GM23338 (cell line): Measurements from ENCODE around the gene PHF13. TPM values are rescaled to one million over a fixed set of nuclear protein-coding genes. Genes with fewer than 3 reads are reported as not detected.

Experiments used
- ATAC-seq: fragments of 200-7000 bp; cut with Tn5 transposase; 3 replicates; pipeline ENCODE4 v1.9.1; 2020
- DNase-seq: peaks from one replicate; pipeline ENCODE4 v3.0.0-alpha.2; 2015; ENCODE audit warnings: low spot score
- H2AFZ ChIP-seq: fragments of 200-600 bp; sonication (generic); 2 replicates; pipeline ENCODE4 v1.8.0; 2016; ENCODE audit warnings: antibody characterized with exemption, mild to moderate bottlenecking, moderate library complexity
- H3F3A ChIP-seq: fragments of 200-600 bp; sonication (generic); replicated peaks from 2 replicates; pipeline ENCODE4 v1.8.0; 2017; ENCODE audit warnings: antibody characterized with exemption, mixed run types, low read depth
- H3K27ac ChIP-seq: fragments of 200-600 bp; sonication (generic); 2 replicates; pipeline ENCODE4 v1.6.1; 2016; ENCODE audit warnings: low read depth
- H3K27me3 ChIP-seq: fragments of 200-600 bp; sonication (generic); 2 replicates; pipeline ENCODE4 v1.8.0; 2016; ENCODE audit warnings: mild to moderate bottlenecking, mixed run types, moderate library complexity; ENCODE audit not compliant: insufficient read depth
- H3K36me3 ChIP-seq: fragments of 200-600 bp; sonication (generic); 2 replicates; pipeline ENCODE4 v1.8.0; 2016; ENCODE audit warnings: mild to moderate bottlenecking; ENCODE audit not compliant: insufficient read depth
- H3K4me1 ChIP-seq: fragments of 200-600 bp; sonication (generic); 2 replicates; pipeline ENCODE4 v1.8.0; 2016; ENCODE audit warnings: mild to moderate bottlenecking, moderate library complexity; ENCODE audit not compliant: insufficient read depth
- H3K4me2 ChIP-seq: fragments of 200-600 bp; sonication (generic); 2 replicates; pipeline ENCODE4 v1.7.1; 2017; ENCODE audit warnings: mixed run types
- H3K4me3 ChIP-seq: fragments of 200-600 bp; sonication (generic); 2 replicates; pipeline ENCODE4 v1.6.1; 2016; ENCODE audit warnings: mixed run types
- H3K79me2 ChIP-seq: fragments of 200-600 bp; sonication (generic); replicated peaks from 2 replicates; pipeline ENCODE4 v1.8.0; 2017; ENCODE audit warnings: mild to moderate bottlenecking; ENCODE audit not compliant: insufficient read depth
- H3K9me2 ChIP-seq: fragments of 200-600 bp; sonication (generic); 2 replicates; pipeline ENCODE4 v1.8.0; 2017; ENCODE audit not compliant: insufficient read depth
- H4K20me1 ChIP-seq: fragments of 200-600 bp; sonication (generic); replicated peaks from 2 replicates; pipeline ENCODE4 v1.8.0; 2017; ENCODE audit warnings: mild to moderate bottlenecking; ENCODE audit not compliant: insufficient read depth
- H3K27ac Mint-ChIP-seq: 2 replicates; pipeline ENCODE4 v1.8.0; 2020; ENCODE audit warnings: inconsistent platforms, mild to moderate bottlenecking, moderate library complexity, mixed read lengths
- H3K27me3 Mint-ChIP-seq: 3 replicates; pipeline ENCODE4 v1.8.0; 2022; ENCODE audit warnings: low read depth, mild to moderate bottlenecking, moderate library complexity, mixed read lengths, inconsistent platforms; ENCODE audit not compliant: insufficient read depth, poor library complexity
- H3K36me3 Mint-ChIP-seq: 3 replicates; pipeline ENCODE4 v1.8.0; 2021; ENCODE audit warnings: low read depth, mild to moderate bottlenecking, inconsistent platforms, moderate library complexity, mixed read lengths
- H3K4me1 Mint-ChIP-seq: 3 replicates; pipeline ENCODE4 v1.8.0; 2020; ENCODE audit warnings: mild to moderate bottlenecking, inconsistent platforms, mixed read lengths
- H3K4me3 Mint-ChIP-seq: 3 replicates; pipeline ENCODE4 v1.8.0; 2021; ENCODE audit warnings: moderate library complexity, mild to moderate bottlenecking, inconsistent platforms, mixed read lengths
- H3K9me3 Mint-ChIP-seq: 3 replicates; pipeline ENCODE4 v1.8.0; 2020; ENCODE audit warnings: moderate library complexity, mild to moderate bottlenecking, inconsistent platforms, mixed read lengths
- CREB1 ChIP-seq: fragments of 250-450 bp; sonication (Bioruptor Pico); IDR thresholded peaks from 2 replicates; pipeline ENCODE4 v1.5.0; 2020; ENCODE audit warnings: low read depth, mild to moderate bottlenecking, moderate library complexity
- EZH2 ChIP-seq: fragments of 200-600 bp; sonication (generic); IDR thresholded peaks from one replicate; pipeline ENCODE4 v1.8.0; 2017; ENCODE audit warnings: antibody characterized with exemption, mild to moderate bottlenecking, low read depth; ENCODE audit not compliant: unreplicated experiment
- EZH2phosphoT487 ChIP-seq: fragments of 200-600 bp; sonication (generic); IDR thresholded peaks from one replicate; pipeline ENCODE4 v1.8.1; 2018; ENCODE audit warnings: antibody characterized with exemption; ENCODE audit not compliant: unreplicated experiment
- NANOG ChIP-seq: IDR thresholded peaks from 2 replicates; pipeline ENCODE4 v1.6.1; 2016; ENCODE audit warnings: antibody characterized with exemption, borderline replicate concordance
- POLR2AphosphoS5 ChIP-seq: IDR thresholded peaks from 2 replicates; pipeline ENCODE4 v1.6.1; 2016; ENCODE audit warnings: antibody characterized with exemption, low read depth
- ZNF114 ChIP-seq: fragments of 250-450 bp; sonication (Bioruptor Pico); IDR thresholded peaks from 2 replicates; pipeline ENCODE4 v1.5.0; 2020; ENCODE audit warnings: mild to moderate bottlenecking, moderate library complexity
- polyA plus RNA-seq: library from polyadenylated mRNA; unstranded; fragments of >200 nt; fragmentation: Nextera tagmentation; extraction: Ambion mirVana; gene quantifications from 2 replicates; pipeline ENCODE4 v1.2.1, GENCODE V29; 2016
- total RNA-seq: library from RNA; depleted of rRNA; stranded (reverse); fragments of >200 nt; shearing (Covaris generic); gene quantifications from 2 replicates; pipeline ENCODE4 v1.2.3, GENCODE V29; 2014
- TF ChIP-seq, protein P1 (sequence below): IDR thresholded peaks from one replicate; pipeline ENCODE4 v1.6.1; 2018; ENCODE audit warnings: antibody characterized with exemption; ENCODE audit not compliant: unreplicated experiment
- TF ChIP-seq, protein P2 (sequence below): IDR thresholded peaks from 2 replicates; pipeline ENCODE4 v1.6.1; 2016; ENCODE audit warnings: antibody characterized with exemption
- TF ChIP-seq, protein P3 (sequence below): fragments of 250-450 bp; sonication (Bioruptor Pico); IDR thresholded peaks from 2 replicates; pipeline ENCODE4 v1.5.0; 2020; ENCODE audit warnings: mild to moderate bottlenecking, moderate library complexity

Gene PHF13
- total and polyA plus RNA-seq, 2 experiments from 2014 or later: 12.1 to 33.2 TPM

DNA sequence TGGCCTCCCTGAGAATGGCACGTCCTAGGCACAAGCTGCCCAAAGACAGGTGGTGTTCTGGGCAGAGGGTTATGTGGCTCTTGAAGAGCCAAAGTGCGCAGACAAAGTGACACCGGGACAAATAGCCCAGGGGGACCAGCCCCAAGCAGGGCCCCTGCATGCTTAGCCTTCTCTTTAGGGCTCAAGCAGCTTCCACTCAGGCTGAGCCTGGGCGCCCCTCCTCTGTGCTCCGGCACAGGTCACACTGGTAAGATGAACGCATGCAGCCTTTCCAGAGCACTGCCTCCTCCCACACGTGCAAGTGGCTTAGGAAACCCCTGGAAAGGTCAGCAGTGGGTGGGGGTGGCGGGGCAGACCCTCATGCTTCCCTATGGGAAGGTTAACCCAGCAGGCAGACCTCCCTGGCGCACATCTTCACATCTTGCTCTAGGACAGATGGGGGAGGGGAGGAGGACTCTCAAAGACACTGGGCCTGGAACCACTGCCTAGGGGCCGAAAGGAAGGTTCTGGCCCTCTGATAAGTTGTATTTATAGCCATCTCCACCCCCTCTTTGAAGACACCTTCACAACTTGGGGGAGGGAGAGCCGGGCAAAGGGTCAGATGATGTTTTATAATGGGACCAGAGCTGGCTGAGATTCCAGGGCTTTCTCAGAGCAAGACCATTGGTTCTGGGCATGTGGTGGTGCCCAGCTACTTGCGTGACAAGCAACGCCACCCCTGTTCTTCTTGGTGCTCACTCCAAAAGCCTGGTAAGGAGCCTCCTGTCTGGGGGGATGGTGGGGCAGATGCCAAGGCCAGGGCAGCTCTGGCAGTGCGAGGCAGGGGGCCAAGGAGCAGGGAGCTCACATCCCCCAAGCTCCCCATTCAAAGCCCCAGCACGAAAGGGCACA lies 16.4 kb upstream of the PHF13 start:
- Mint-ChIP-seq H3K27ac (no peak overlapping the region), H3K27me3 (peaks cover 11% of the 10 kb centered on the region), H3K9me3 (no peaks in the 10 kb centered on the region), H3K36me3 (peaks cover 70% of the 10 kb centered on the region), H3K4me1 (peaks cover 11% of the 10 kb centered on the region; the same call in 2 of the 3 replicates), H3K4me3 (no peak overlapping the region)
- Histone ChIP-seq H3K9me2 (no peaks in the 10 kb centered on the region), H2AFZ (no peak overlapping the region), H3K36me3 (peaks cover 9% of the 10 kb centered on the region), H3K4me3 (no peak overlapping the region), H3F3A (no peaks in the 10 kb centered on the region; the same call in 1 of the 2 replicates), H3K27ac (no peak overlapping the region; the same call in 1 of the 2 replicates), H3K27me3 (peaks cover 5% of the 10 kb centered on the region; the same call in 1 of the 2 replicates), H3K4me2 (no peak overlapping the region), H3K4me1 (peaks cover 9% of the 10 kb centered on the region), H4K20me1 (peaks cover 54% of the 10 kb centered on the region), H3K79me2 (peaks cover 57% of the 10 kb centered on the region)
- ATAC-seq (no peak), DNase-seq (no peak)
- TF ChIP-seq ZNF114 (CRISPR knock-in tag) (no peak), CREB1 (no peak), NANOG (no peak), EZH2 (no peak), EZH2phosphoT487 (no peak), POLR2AphosphoS5 (no peak)
- TF ChIP-seq, protein P1, sequence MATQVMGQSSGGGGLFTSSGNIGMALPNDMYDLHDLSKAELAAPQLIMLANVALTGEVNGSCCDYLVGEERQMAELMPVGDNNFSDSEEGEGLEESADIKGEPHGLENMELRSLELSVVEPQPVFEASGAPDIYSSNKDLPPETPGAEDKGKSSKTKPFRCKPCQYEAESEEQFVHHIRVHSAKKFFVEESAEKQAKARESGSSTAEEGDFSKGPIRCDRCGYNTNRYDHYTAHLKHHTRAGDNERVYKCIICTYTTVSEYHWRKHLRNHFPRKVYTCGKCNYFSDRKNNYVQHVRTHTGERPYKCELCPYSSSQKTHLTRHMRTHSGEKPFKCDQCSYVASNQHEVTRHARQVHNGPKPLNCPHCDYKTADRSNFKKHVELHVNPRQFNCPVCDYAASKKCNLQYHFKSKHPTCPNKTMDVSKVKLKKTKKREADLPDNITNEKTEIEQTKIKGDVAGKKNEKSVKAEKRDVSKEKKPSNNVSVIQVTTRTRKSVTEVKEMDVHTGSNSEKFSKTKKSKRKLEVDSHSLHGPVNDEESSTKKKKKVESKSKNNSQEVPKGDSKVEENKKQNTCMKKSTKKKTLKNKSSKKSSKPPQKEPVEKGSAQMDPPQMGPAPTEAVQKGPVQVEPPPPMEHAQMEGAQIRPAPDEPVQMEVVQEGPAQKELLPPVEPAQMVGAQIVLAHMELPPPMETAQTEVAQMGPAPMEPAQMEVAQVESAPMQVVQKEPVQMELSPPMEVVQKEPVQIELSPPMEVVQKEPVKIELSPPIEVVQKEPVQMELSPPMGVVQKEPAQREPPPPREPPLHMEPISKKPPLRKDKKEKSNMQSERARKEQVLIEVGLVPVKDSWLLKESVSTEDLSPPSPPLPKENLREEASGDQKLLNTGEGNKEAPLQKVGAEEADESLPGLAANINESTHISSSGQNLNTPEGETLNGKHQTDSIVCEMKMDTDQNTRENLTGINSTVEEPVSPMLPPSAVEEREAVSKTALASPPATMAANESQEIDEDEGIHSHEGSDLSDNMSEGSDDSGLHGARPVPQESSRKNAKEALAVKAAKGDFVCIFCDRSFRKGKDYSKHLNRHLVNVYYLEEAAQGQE: no peak
- TF ChIP-seq, protein P2, sequence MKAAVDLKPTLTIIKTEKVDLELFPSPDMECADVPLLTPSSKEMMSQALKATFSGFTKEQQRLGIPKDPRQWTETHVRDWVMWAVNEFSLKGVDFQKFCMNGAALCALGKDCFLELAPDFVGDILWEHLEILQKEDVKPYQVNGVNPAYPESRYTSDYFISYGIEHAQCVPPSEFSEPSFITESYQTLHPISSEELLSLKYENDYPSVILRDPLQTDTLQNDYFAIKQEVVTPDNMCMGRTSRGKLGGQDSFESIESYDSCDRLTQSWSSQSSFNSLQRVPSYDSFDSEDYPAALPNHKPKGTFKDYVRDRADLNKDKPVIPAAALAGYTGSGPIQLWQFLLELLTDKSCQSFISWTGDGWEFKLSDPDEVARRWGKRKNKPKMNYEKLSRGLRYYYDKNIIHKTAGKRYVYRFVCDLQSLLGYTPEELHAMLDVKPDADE: no peak
- TF ChIP-seq, protein P3, sequence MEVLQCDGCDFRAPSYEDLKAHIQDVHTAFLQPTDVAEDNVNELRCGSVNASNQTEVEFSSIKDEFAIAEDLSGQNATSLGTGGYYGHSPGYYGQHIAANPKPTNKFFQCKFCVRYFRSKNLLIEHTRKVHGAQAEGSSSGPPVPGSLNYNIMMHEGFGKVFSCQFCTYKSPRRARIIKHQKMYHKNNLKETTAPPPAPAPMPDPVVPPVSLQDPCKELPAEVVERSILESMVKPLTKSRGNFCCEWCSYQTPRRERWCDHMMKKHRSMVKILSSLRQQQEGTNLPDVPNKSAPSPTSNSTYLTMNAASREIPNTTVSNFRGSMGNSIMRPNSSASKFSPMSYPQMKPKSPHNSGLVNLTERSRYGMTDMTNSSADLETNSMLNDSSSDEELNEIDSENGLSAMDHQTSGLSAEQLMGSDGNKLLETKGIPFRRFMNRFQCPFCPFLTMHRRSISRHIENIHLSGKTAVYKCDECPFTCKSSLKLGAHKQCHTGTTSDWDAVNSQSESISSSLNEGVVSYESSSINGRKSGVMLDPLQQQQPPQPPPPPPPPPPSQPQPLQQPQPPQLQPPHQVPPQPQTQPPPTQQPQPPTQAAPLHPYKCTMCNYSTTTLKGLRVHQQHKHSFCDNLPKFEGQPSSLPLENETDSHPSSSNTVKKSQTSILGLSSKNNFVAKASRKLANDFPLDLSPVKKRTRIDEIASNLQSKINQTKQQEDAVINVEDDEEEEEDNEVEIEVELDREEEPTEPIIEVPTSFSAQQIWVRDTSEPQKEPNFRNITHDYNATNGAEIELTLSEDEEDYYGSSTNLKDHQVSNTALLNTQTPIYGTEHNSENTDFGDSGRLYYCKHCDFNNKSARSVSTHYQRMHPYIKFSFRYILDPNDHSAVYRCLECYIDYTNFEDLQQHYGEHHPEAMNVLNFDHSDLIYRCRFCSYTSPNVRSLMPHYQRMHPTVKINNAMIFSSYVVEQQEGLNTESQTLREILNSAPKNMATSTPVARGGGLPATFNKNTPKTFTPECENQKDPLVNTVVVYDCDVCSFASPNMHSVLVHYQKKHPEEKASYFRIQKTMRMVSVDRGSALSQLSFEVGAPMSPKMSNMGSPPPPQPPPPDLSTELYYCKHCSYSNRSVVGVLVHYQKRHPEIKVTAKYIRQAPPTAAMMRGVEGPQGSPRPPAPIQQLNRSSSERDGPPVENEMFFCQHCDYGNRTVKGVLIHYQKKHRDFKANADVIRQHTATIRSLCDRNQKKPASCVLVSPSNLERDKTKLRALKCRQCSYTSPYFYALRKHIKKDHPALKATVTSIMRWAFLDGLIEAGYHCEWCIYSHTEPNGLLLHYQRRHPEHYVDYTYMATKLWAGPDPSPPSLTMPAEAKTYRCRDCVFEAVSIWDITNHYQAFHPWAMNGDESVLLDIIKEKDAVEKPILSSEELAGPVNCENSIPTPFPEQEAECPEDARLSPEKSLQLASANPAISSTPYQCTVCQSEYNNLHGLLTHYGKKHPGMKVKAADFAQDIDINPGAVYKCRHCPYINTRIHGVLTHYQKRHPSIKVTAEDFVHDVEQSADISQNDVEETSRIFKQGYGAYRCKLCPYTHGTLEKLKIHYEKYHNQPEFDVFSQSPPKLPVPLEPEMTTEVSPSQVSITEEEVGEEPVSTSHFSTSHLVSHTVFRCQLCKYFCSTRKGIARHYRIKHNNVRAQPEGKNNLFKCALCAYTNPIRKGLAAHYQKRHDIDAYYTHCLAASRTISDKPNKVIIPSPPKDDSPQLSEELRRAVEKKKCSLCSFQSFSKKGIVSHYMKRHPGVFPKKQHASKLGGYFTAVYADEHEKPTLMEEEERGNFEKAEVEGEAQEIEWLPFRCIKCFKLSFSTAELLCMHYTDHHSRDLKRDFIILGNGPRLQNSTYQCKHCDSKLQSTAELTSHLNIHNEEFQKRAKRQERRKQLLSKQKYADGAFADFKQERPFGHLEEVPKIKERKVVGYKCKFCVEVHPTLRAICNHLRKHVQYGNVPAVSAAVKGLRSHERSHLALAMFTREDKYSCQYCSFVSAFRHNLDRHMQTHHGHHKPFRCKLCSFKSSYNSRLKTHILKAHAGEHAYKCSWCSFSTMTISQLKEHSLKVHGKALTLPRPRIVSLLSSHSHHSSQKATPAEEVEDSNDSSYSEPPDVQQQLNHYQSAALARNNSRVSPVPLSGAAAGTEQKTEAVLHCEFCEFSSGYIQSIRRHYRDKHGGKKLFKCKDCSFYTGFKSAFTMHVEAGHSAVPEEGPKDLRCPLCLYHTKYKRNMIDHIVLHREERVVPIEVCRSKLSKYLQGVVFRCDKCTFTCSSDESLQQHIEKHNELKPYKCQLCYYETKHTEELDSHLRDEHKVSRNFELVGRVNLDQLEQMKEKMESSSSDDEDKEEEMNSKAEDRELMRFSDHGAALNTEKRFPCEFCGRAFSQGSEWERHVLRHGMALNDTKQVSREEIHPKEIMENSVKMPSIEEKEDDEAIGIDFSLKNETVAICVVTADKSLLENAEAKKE (CRISPR knock-in tag): no peak
